Iris pigment epithelial cell (primary cell): ENCODE results near the gene RIPPLY3.

Experiments
- DNase-seq: peaks from one replicate; pipeline ENCODE4 v3.0.0-alpha.2; 2011; ENCODE audit warnings: low read depth

RIPPLY3 gene

DNA sequence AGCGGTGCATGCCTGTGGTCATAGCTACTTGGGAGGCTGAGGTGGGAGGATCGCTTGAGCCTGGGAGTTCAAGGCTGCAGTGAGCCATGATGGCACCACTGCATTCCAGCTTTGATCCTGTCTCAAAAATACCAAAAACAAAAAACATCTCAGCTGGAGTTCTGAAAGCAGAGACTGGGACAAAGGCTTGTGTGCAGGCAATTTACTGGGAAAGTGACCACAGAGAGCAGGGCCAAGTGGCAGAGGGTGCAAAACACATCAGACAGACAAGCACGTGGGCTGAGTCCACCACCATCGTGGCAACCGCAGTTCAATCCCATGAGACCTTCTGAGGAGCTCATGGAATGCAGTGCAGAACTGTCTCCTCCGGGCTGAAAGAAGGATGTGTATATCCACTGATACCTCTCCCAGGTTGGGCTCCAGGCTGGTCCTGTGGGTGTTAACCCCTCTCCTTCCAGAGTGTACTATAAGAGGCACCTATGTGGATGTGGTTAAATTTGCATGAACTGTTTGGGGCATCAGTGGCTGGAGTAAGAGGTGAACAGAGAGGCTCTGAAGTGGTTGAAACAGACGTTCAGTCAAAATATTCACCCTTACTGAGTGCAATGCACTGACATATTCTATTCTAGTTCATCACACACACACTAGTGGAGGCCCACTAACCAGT is 55.6 kb downstream of the RIPPLY3 start:
- DNase-seq = no peak

DNA sequence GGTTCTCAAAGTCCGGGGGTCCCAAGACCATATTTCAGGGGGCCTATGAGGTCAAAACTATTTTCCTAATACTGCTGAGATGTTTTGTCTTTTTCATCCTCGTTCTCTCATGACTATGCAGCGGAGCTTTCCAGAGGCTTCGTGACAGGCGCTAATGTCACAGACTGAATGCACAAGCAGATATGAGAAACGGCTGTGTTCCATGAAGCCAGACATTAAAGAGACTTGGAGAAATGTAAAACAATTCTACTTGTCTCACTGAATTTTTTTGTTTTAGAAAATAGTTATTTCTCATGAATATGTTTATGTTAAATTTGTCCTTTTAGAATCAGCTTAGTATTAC is 56.1 kb downstream of the RIPPLY3 start:
- DNase-seq = no peak

DNA sequence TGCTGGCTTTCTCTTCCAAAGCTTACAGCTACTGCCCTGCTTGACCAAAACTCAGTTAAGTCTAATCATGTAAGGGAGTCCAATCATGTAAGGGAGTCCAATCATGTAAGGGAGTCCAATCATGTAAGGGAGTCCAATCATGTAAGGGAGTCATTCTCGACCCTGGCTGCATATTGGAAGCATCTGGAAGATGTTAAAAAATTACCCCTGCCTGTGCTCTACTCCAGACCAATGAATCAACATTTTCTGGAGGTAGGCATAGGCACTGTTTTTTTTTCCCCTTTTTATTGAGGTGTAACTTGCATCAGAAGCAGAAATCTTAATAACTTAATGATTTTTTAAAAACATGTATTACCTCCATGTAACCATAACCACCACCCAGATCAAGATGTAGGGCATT is 56.9 kb downstream of the RIPPLY3 start:
- no peak for DNase-seq

GRCh38 chr21:37064841-37065240 is 58.3 kb downstream of the RIPPLY3 start:
- peak; percentile 22 for DNase-seq

DNA sequence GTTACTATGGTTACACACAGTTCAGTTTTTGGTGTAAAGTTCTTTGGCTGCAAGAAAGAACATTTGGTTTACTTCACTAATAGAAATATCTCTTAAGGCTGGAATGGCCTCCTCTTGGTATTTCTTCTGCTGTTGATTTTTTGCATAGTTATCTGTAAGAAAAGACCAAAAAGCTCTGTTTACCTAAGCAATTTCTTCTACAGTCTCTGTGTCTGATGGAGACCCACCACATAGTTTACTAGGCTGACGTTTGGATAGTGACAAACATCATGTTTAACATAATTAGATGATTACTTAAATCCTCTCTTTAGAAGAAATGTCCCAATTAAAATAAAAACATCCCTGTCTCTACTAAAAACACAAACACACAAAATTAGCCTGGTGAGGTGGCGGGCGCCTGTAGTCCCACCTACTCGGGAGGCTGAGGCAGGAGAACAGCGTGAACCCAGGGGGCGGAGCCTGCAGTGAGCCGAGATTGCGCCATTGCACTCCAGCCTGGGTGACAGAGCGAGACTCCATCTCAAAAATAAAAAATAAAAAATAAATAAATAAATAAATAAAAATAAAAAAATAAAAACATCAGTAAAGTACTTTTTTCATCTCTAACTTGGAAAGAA is 59.2 kb downstream of the RIPPLY3 start:
- DNase-seq = no peak
